Prostate gland (tissue), 2 donors: Measurements from ENCODE around the gene DCAF16. TPM values are rescaled to one million over a fixed set of nuclear protein-coding genes. Genes with fewer than 3 reads are reported as not detected.

ENCODE experiments used
- DNase-seq: peaks from one replicate; pipeline ENCODE4 v3.0.0-alpha.2; 2019; ENCODE audit warnings: low spot score
- H3K27ac ChIP-seq, 2 donors: fragments of 200-600 bp; sonication (generic); 2 replicates each; pipeline ENCODE4 v1.5.1; 2017 to 2019
- H3K27me3 ChIP-seq: fragments of 200-600 bp; sonication (generic); replicated peaks from 2 replicates; pipeline ENCODE4 v1.5.1; 2019; ENCODE audit not compliant: insufficient read depth
- H3K36me3 ChIP-seq, 2 donors: fragments of 200-600 bp; sonication (generic); 1 replicate in 1 of 2; 2 replicates in 1 of 2; pipeline versions ENCODE4 v1.5.1 to v1.8.1; 2017 to 2019
- H3K4me1 ChIP-seq: fragments of 200-600 bp; sonication (generic); replicated peaks from 2 replicates; pipeline ENCODE4 v1.5.1; 2019
- H3K4me3 ChIP-seq, 2 donors: fragments of 200-600 bp; sonication (generic); 2 replicates each; pipeline ENCODE4 v1.5.1; 2017 to 2019
- H3K9me3 ChIP-seq: fragments of 200-600 bp; sonication (generic); 2 replicates; pipeline ENCODE4 v1.5.1; 2017
- CTCF ChIP-seq, 4 experiments: fragments of 200-600 bp in 2 of 4; fragments of 450-650 bp in 2 of 4; sonication (generic) in 2 of 4; IDR thresholded peaks; 1 replicate in 3 of 4; 2 replicates in 1 of 4; pipeline ENCODE4 v1.5.1; 2016 to 2019; ENCODE audit warnings: antibody characterized with exemption in 4 of 4, mild to moderate bottlenecking in 2 of 4, moderate library complexity in 2 of 4
- POLR2A ChIP-seq: fragments of 450-650 bp; IDR thresholded peaks from one replicate; pipeline ENCODE4 v1.6.1; 2016; ENCODE audit warnings: antibody characterized with exemption, mild to moderate bottlenecking
- POLR2AphosphoS5 ChIP-seq: sonication (generic); formaldehyde crosslinking; IDR thresholded peaks from one replicate; pipeline ENCODE4 v1.6.1; 2017; ENCODE audit warnings: antibody characterized with exemption
- WGBS: methylation state at CpG from one replicate; pipeline ENCODE4 v1.1.5; 2018; 5-methylcytosine and 5-hydroxymethylcytosine counted together
- intact Hi-C: fragments of 100-400 bp; cut with DNase I; formaldehyde crosslinking; loops from one replicate; pipeline ENCODE4 v1.14.2; 2022
- total RNA-seq, 2 donors: library from RNA; depleted of rRNA; stranded (reverse); fragments of >200 nt; gene quantifications; one replicate each; pipeline ENCODE4 v1.1.0, GENCODE V29; 2016

The DCAF16 gene
- total RNA-seq, 2 donors from 2014 or later, result 33.0 to 44.0 TPM

- H3K4me1 ChIP-seq, result no peaks in the 10 kb centered on the region
- H3K4me3 ChIP-seq, result no peak overlapping the region
- H3K27ac ChIP-seq, result no peak overlapping the region
- no peaks in the 10 kb centered on the region for H3K9me3 ChIP-seq
- DNase-seq, result no peak
- H3K36me3 ChIP-seq, result no peaks in the 10 kb centered on the region
- H3K27me3 ChIP-seq, result no peaks in the 10 kb centered on the region
- intact Hi-C loops, result no loop called here
- TF ChIP-seq POLR2A, result no peak
- TF ChIP-seq POLR2AphosphoS5, result no peak
- no peak for TF ChIP-seq CTCF (IDR thresholded peaks at IDR 0.05)
- WGBS, result 88% methylated on average over 2 of the region's 2 CpGs
Measured at GRCh38 chr4:17846266-17846665, 35.7 kb upstream of the DCAF16 start.

- H3K4me1 ChIP-seq, result no peaks in the 10 kb centered on the region
- no peak for DNase-seq
- no peaks in the 10 kb centered on the region for H3K36me3 ChIP-seq
- H3K27ac ChIP-seq, result no peak overlapping the region
- TF ChIP-seq CTCF (IDR thresholded peaks at IDR 0.05), result no peak
- no peak for TF ChIP-seq POLR2A
- no peak for TF ChIP-seq POLR2AphosphoS5
- H3K4me3 ChIP-seq, result no peak overlapping the region
- 84% methylated on average over 1 of the region's 1 CpG for WGBS
- H3K9me3 ChIP-seq, result no peaks in the 10 kb centered on the region
- H3K27me3 ChIP-seq, result no peaks in the 10 kb centered on the region
- intact Hi-C loops, result no loop called here
Measured at GRCh38 chr4:17823871-17824669, 13.5 kb upstream of the DCAF16 start.

GRCh38 chr4:17817027-17817426 is 6.5 kb upstream of the DCAF16 start:
- Histone ChIP-seq H3K4me1 (no peaks in the 10 kb centered on the region), H3K9me3 (no peaks in the 10 kb centered on the region), H3K36me3 (no peaks in the 10 kb centered on the region), H3K27ac (no peak overlapping the region), H3K4me3 (no peak overlapping the region), H3K27me3 (no peaks in the 10 kb centered on the region)
- no peak for DNase-seq
- WGBS, result 61% methylated on average over 5 of the region's 5 CpGs
- TF ChIP-seq CTCF (IDR thresholded peaks at IDR 0.05) (peak in 3 of 4 experiments; percentile 44 to 73 (median 67)), POLR2A (no peak)
- intact Hi-C loops, result loop anchor here (5.0 kb wide), 1 partner anchor 775 kb away; no protein-coding TSS in a partner anchor

GRCh38 chr4:17816142-17816541 is 5.6 kb upstream of the DCAF16 start:
- DNase-seq, result no peak

More at GRCh38 chr4:17816142-17816541, 5.6 kb upstream of the DCAF16 start:
- no peaks in the 10 kb centered on the region for H3K9me3 ChIP-seq
- no peaks in the 10 kb centered on the region for H3K36me3 ChIP-seq
- H3K4me1 ChIP-seq, result peaks cover 2% of the 10 kb centered on the region
- intact Hi-C loops, result loop anchor here (5.0 kb wide), 1 partner anchor 776 kb away; no protein-coding TSS in a partner anchor
- H3K4me3 ChIP-seq, result no peak overlapping the region
- no peak overlapping the region for H3K27ac ChIP-seq
- WGBS, result 96% methylated on average over 12 of the region's 12 CpGs
- H3K27me3 ChIP-seq, result no peaks in the 10 kb centered on the region
- no peak for TF ChIP-seq POLR2AphosphoS5
- no peak for TF ChIP-seq CTCF (IDR thresholded peaks at IDR 0.05)
- TF ChIP-seq POLR2A, result no peak
